ENCODE results near the gene PDE1C.

GRCh38 chr7:31963569-31964175 lies 106.5 kb downstream of the PDE1C start:
- TF ChIP-seq CTCF (conservative IDR thresholded peaks at IDR 0.05; ENCODE audit: low read depth, low read length), result no peak
- TF ChIP-seq RFX5 (IDR thresholded peaks at IDR 0.05; ENCODE audit: low read depth, low read length), result no peak
- TF ChIP-seq POLR2A (IDR thresholded peaks at IDR 0.05; ENCODE audit: low read depth, low read length), result no peak
- no peak for TF ChIP-seq SMC3 (IDR thresholded peaks at IDR 0.05; ENCODE audit: low read depth, low read length)
- TF ChIP-seq RCOR1 (IDR thresholded peaks at IDR 0.05; ENCODE audit: insufficient replicate concordance, low read length), result no peak

All from IMR-90 (cell line).